Spleen (tissue), 11 donors: Measurements from ENCODE around the gene DLX2. TPM values are rescaled to one million over a fixed set of nuclear protein-coding genes. Genes with fewer than 3 reads are reported as not detected.

ENCODE experiments used
- DNase-seq: peaks from one replicate; pipeline ENCODE4 v3.0.0-alpha.2; 2020
- H3K27ac ChIP-seq, 8 donors: fragments of 200-600 bp; sonication (generic) in 7 of 8; 1 replicate in 4 of 8; 2 replicates in 4 of 8; pipeline versions ENCODE4 v1.5.0 to v1.8.0; 2016 to 2021; ENCODE audit warnings: inconsistent platforms in 4 of 8, mild to moderate bottlenecking in 4 of 8, moderate library complexity in 1 of 8
- H3K27me3 ChIP-seq, 7 donors: fragments of 200-600 bp; sonication (generic) in 6 of 7; replicated peaks in 1 of 7; 1 replicate in 4 of 7; 2 replicates in 3 of 7; pipeline versions ENCODE4 v1.5.0 to v1.8.0; 2016 to 2021; ENCODE audit warnings: inconsistent platforms in 3 of 7, mild to moderate bottlenecking in 1 of 7
- H3K36me3 ChIP-seq, 6 donors: fragments of 200-600 bp; sonication (generic) in 5 of 6; 1 replicate in 4 of 6; 2 replicates in 2 of 6; pipeline versions ENCODE4 v1.5.0 to v1.8.0; 2016 to 2021; ENCODE audit warnings: inconsistent platforms in 2 of 6
- H3K4me1 ChIP-seq, 6 donors: fragments of 200-600 bp; sonication (generic) in 5 of 6; 1 replicate in 3 of 6; 2 replicates in 3 of 6; pipeline versions ENCODE4 v1.5.0 to v1.8.0; 2016 to 2021; ENCODE audit warnings: inconsistent platforms in 3 of 6
- H3K4me3 ChIP-seq, 8 donors: fragments of 200-600 bp; sonication (generic) in 7 of 8; 1 replicate in 4 of 8; 2 replicates in 4 of 8; pipeline versions ENCODE4 v1.5.0 to v1.8.0; 2016 to 2021; ENCODE audit warnings: inconsistent platforms in 4 of 8, mild to moderate bottlenecking in 4 of 8, moderate library complexity in 2 of 8
- H3K9me3 ChIP-seq, 8 donors: fragments of 200-600 bp; sonication (generic) in 7 of 8; 1 replicate in 4 of 8; 2 replicates in 4 of 8; pipeline versions ENCODE4 v1.5.0 to v1.8.0; 2016 to 2021; ENCODE audit warnings: inconsistent platforms in 4 of 8
- POLR2A ChIP-seq, 3 donors: fragments of 450-650 bp; IDR thresholded peaks; one replicate each; pipeline ENCODE4 v1.5.1; 2017; ENCODE audit warnings: antibody characterized with exemption in 3 of 3, mild to moderate bottlenecking in 1 of 3
- POLR2AphosphoS5 ChIP-seq, 3 donors: sonication (generic); formaldehyde crosslinking; IDR thresholded peaks; one replicate each; pipeline ENCODE4 v1.5.1; 2017; ENCODE audit warnings: antibody characterized with exemption in 3 of 3
- WGBS, 5 donors: extraction: QIAGEN DNeasy Blood & Tissue Kit in 3 of 5; methylation state at CpG; one replicate each; pipeline versions ENCODE4 v1.1.5 to v1.1.7; 2013 to 2018; 5-methylcytosine and 5-hydroxymethylcytosine counted together
- intact Hi-C: fragments of 100-400 bp; cut with DNase I; formaldehyde crosslinking; loops from one replicate; pipeline ENCODE4 v1.15.0; 2023; ENCODE audit warnings: low total_unique reads
- polyA plus RNA-seq, 3 donors: library from polyadenylated mRNA; stranded (reverse); fragments of 200-250 nt; gene quantifications; one replicate each; pipeline ENCODE4 v1.2.1, GENCODE V29; 2013
- total RNA-seq, 7 donors: library from RNA; depleted of rRNA in 3 of 7; stranded (reverse); fragments of >200 nt in 3 of 7; fragmentation: NEBNext Ultra II Directional in 4 of 7; extraction: Animal tissue kit (Norgen Biotek cat#: 25700) in 4 of 7; gene quantifications; one replicate each; pipeline versions ENCODE4 v1.1.0 to v1.2.1, GENCODE V29; 2016 to 2021
- TF ChIP-seq, protein P1 (sequence below), 11 experiments: fragments of 200-600 bp in 7 of 11; fragments of 450-650 bp in 4 of 11; sonication (generic) in 4 of 11; IDR thresholded peaks in 8 of 11; conservative IDR thresholded peaks in 3 of 11; 1 replicate in 7 of 11; 2 replicates in 4 of 11; pipeline versions ENCODE4 v1.4.0 to v1.8.0; 2016 to 2021; ENCODE audit warnings: antibody characterized with exemption in 11 of 11, inconsistent platforms in 4 of 11, mild to moderate bottlenecking in 1 of 11
- donor health status: healthy with polysubstance abuse.
- donor health status: DM: no; HTN: no; CAD: no; lungs with moderate emphysema.
- donor health status: DM: no; HTN: no; CAD: no.
- donor health status: Bipolar disorder and iron deficiency.
- donor health status: healthy.
- donor health status: DM: no; HTN: no; CAD: no.
- donor health status: DM: yes; HTN: yes; CAD: no.

DLX2 gene
- total and polyA plus RNA-seq, 10 donors, result 0.06 TPM; not detected in 9

DNA sequence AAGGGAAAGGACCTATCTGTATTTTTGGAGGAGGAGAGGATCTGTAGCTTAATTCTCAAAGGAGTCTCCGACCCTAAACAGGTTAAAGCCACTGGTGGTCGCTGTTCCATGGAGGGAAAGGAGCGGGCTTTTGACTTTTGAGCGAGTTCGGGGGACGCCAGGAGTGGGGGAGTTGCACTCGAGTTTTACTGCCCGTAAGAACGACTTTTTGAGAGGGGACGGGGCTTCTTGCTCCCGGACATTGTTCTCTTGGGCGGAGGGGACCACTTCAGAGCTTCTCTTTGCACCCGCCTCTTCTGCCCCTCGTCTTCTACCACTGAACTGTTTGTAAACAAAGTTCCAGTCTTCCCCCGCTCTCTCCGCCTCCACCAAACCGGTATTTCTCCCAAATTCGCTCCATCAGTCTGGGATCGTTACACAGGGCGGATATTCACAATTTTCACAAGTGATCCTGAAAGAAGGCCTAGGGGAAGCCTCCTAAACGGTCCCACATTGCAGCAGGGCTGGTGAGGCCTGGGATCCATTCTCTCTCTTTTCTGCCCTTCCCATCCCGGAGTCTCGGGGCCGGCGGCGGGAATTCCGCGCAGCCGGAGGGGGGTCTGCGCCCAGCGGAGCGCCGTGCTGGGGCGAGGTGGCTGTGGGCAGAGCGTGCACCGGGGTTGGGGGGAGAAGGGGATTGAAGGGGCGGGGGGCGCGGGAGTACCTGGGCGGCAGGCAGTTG, 6.6 kb downstream of the DLX2 start:
- TF ChIP-seq POLR2AphosphoS5 (IDR thresholded peaks at IDR 0.05) (no peak), POLR2A (IDR thresholded peaks at IDR 0.05) (no peak)
- TF ChIP-seq, protein P1, sequence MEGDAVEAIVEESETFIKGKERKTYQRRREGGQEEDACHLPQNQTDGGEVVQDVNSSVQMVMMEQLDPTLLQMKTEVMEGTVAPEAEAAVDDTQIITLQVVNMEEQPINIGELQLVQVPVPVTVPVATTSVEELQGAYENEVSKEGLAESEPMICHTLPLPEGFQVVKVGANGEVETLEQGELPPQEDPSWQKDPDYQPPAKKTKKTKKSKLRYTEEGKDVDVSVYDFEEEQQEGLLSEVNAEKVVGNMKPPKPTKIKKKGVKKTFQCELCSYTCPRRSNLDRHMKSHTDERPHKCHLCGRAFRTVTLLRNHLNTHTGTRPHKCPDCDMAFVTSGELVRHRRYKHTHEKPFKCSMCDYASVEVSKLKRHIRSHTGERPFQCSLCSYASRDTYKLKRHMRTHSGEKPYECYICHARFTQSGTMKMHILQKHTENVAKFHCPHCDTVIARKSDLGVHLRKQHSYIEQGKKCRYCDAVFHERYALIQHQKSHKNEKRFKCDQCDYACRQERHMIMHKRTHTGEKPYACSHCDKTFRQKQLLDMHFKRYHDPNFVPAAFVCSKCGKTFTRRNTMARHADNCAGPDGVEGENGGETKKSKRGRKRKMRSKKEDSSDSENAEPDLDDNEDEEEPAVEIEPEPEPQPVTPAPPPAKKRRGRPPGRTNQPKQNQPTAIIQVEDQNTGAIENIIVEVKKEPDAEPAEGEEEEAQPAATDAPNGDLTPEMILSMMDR (IDR thresholded peaks at IDR 0.05 in 8 of 11, conservative IDR thresholded peaks at IDR 0.05 in 3 of 11), result no peak
- WGBS, 5 donors, result 4 to 6% (median 5%) methylated on average over 28 to 40 of the region's 40 CpGs
- peak; percentile 75 for DNase-seq
- H3K4me3 ChIP-seq, result peak overlapping the region in 6 of 8 donors; percentile 12 to 68 (median 35)
- H3K9me3 ChIP-seq, result peaks cover 0 to 10% (median 0%) of the 10 kb centered on the region in 8 donors
- H3K4me1 ChIP-seq, result peaks cover 42 to 81% (median 67%) of the 10 kb centered on the region in 6 donors
- no peak overlapping the region for H3K27ac ChIP-seq
- no peaks in the 10 kb centered on the region for H3K36me3 ChIP-seq
- intact Hi-C loops, result no loop called here
- H3K27me3 ChIP-seq, result peaks cover 66 to 100% (median 100%) of the 10 kb centered on the region in 7 donors

DNA sequence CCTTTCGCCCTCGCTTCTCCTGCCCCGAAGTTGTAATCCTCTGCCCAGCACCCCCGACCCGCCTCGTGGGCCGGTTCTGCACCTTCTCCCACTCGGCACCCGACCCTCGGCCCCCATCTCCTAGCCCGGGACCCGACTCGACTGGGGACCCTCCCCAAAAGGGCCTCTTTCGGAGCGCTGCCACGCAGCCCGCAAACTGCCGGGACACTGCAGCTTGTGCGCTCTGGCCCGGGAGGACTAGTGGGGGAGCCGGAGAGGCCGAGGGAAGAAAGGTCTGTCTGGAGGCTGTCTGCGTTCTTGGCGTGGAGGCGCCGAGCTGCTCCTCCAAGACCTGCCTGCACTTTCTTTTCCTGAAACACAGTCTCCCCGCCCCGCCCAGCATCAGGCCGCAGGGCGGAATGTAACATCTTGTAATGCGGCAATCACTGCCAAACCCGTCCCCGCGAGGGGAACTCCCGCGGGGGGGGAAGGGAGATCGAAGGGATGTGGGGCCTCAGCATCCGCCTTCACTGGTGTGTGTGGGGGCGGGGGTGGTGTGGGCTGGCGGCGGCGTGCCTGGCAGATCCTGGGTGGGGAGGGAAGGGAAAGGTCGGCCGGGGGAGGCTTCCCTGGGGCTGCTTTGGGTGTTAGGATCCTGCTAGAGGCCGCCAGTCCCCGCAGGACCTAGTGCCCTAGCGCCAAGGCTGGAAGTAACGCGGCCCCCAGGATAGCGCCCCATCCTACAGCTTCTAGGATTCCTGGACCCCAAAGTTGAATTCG, 7.4 kb downstream of the DLX2 start:
- peak; percentile 12 to 43 (median 24) for TF ChIP-seq POLR2AphosphoS5 (IDR thresholded peaks at IDR 0.05)
- TF ChIP-seq, protein P1 (IDR thresholded peaks at IDR 0.05 in 8 of 11, conservative IDR thresholded peaks at IDR 0.05 in 3 of 11), result no peak
- Histone ChIP-seq H3K4me3 (peak overlapping the region in 7 of 8 donors; percentile 28 to 68 (median 35)), H3K4me1 (peaks cover 34 to 77% (median 59%) of the 10 kb centered on the region in 6 donors), H3K36me3 (no peaks in the 10 kb centered on the region), H3K27me3 (peaks cover 62 to 100% (median 100%) of the 10 kb centered on the region in 7 donors), H3K27ac (no peak overlapping the region), H3K9me3 (peaks cover 0 to 10% (median 0%) of the 10 kb centered on the region in 8 donors)
- WGBS, 5 donors, result 1 to 3% (median 2%) methylated on average over 39 to 51 of the region's 51 CpGs
- intact Hi-C loops, result no loop called here
- peak; percentile 88 for DNase-seq

DNA sequence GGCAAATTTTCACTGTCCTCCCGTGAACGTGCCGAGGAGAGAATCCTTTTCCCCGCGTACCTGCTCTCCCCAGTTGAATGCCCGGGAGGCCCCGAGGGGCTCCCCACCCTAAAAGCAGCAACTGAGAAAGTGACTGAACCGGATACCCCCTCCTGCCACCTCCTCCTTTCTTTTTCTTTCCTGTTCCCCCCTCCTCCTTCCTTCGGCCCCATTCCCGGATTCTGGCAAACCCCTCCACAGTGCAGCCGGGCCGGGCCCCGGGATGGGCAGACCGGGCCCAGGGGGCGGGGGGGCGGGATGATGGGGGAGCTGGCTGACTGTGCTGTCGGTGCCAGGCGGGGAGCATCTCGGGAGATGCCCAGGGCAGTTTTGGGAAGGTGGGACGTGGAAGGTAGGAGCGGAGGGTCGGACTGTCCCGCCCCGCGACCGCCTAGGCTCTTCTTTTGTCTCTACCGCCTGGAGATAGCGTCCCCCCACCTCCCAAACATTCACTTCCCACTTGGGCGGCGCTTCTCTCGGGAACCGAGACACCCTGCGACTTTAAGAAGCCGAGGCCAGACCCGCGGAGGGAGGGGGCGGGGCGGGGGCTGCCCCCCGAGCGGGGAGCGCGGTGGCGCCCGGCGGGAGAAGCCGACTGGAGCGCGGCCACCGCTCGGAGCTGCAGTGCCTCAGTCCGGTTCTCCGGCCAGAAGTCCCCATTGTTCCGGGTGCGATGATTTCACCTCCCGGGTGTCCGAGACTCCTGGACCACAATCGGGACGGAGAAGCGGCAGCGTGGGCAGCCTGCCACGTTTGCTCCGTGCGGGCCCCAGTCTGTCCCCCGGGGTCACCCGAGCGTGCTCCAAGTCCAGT, 8.2 kb downstream of the DLX2 start:
- H3K27me3 ChIP-seq, result peaks cover 63 to 100% (median 100%) of the 10 kb centered on the region in 7 donors

More for the DNA sequence above, 8.2 kb downstream of the DLX2 start:
- TF ChIP-seq POLR2AphosphoS5 (IDR thresholded peaks at IDR 0.05) (no peak), POLR2A (IDR thresholded peaks at IDR 0.05) (no peak)
- TF ChIP-seq, protein P1 (IDR thresholded peaks at IDR 0.05 in 8 of 11, conservative IDR thresholded peaks at IDR 0.05 in 3 of 11), result no peak
- Histone ChIP-seq H3K4me3 (peak overlapping the region in 7 of 8 donors; percentile 28 to 68 (median 35)), H3K36me3 (no peaks in the 10 kb centered on the region), H3K27ac (no peak overlapping the region), H3K9me3 (peaks cover 0 to 10% (median 0%) of the 10 kb centered on the region in 8 donors), H3K4me1 (peaks cover 30 to 74% (median 51%) of the 10 kb centered on the region in 6 donors)
- 3 to 7% (median 4%) methylated on average over 50 to 66 of the region's 66 CpGs for WGBS, 5 donors
- peak; percentile 78 for DNase-seq
- intact Hi-C loops, result no loop called here
